Endothelial cell of umbilical vein (primary cell): ENCODE results near the gene HDX. TPM values are rescaled to one million over a fixed set of nuclear protein-coding genes. Genes with fewer than 3 reads are reported as not detected.

ENCODE experiments used
- BruUV-seq: library from RNA; stranded (reverse); fragments of 400-500 nt; replicated peaks from 2 replicates; lab custom pipeline; 2021; lab: Mats Ljungman, UMichigan
- CTCF ChIA-PET: fragments of 300-600, 350-600 bp; sonication (Branson Sonifier 250); formaldehyde crosslinking; loops from one replicate; lab custom pipeline; 2021; ENCODE audit warnings: antibody characterized with exemption, inconsistent platforms; lab: Charles Lee
- POLR2A ChIA-PET: fragments of 300-600, 350-600 bp; sonication (Branson Sonifier 250); formaldehyde crosslinking; loops from one replicate; lab custom pipeline; 2021; ENCODE audit warnings: antibody characterized with exemption, inconsistent platforms; lab: Charles Lee
- DNase-seq: peaks from one replicate; pipeline ENCODE4 v3.0.0-alpha.2; 2011; ENCODE audit warnings: low read depth, low spot score
- FAIRE-seq: peaks from 2 replicates; lab custom pipeline; 2011; peaks lifted over from hg19 to GRCh38; lab: Jason Lieb, UNC
- H2AFZ ChIP-seq: 2 replicates; pipeline ENCODE4 v1.6.0; 2012; ENCODE audit warnings: low read depth, low read length, control low read depth, inconsistent platforms
- H3K27ac ChIP-seq: 2 replicates; pipeline ENCODE4 v1.5.1; 2011; ENCODE audit warnings: low read depth, mild to moderate bottlenecking, control low read depth, low read length, moderate library complexity; ENCODE audit not compliant: insufficient read depth
- H3K27me3 ChIP-seq, 2 experiments: 2 replicates each; pipeline versions ENCODE4 v1.6.0 to v1.6.1; 2011; ENCODE audit warnings: low read length in 2 of 2, mixed read lengths in 1 of 2; ENCODE audit not compliant: control insufficient read depth in 2 of 2, insufficient read depth in 2 of 2
- H3K36me3 ChIP-seq, 2 experiments: 2 replicates in 1 of 2; 3 replicates in 1 of 2; pipeline ENCODE4 v1.5.1; 2011; ENCODE audit warnings: low read length in 2 of 2, mild to moderate bottlenecking in 1 of 2, moderate library complexity in 1 of 2; ENCODE audit not compliant: control insufficient read depth in 2 of 2, insufficient read depth in 2 of 2; ENCODE audit errors: extremely low read depth in 1 of 2
- H3K4me1 ChIP-seq: 3 replicates; pipeline ENCODE4 v1.5.1; 2011; ENCODE audit warnings: mild to moderate bottlenecking, low read length; ENCODE audit not compliant: control insufficient read depth, insufficient read depth; ENCODE audit errors: extremely low read depth
- H3K4me2 ChIP-seq: 2 replicates; pipeline ENCODE4 v1.6.1; 2011; ENCODE audit warnings: low read length, control low read depth, mixed read lengths; ENCODE audit not compliant: insufficient read depth
- H3K4me3 ChIP-seq, 3 experiments: fragments of 200-600 bp in 1 of 3; sonication (generic), shearing (Covaris generic) in 1 of 3; replicated peaks in 1 of 3; 2 replicates each; pipeline ENCODE4 v1.5.1; 2011 to 2016; ENCODE audit warnings: control low read depth in 3 of 3, low read length in 3 of 3, mild to moderate bottlenecking in 2 of 3, inconsistent platforms in 1 of 3, low read depth in 1 of 3, moderate library complexity in 1 of 3; ENCODE audit not compliant: insufficient read depth in 1 of 3
- H3K79me2 ChIP-seq: 2 replicates; pipeline ENCODE4 v1.6.0; 2012; ENCODE audit warnings: low read length, inconsistent platforms; ENCODE audit not compliant: control insufficient read depth, insufficient read depth
- H3K9ac ChIP-seq: replicated peaks from 2 replicates; pipeline ENCODE3; 2011; ENCODE audit warnings: low read length, control low read depth; ENCODE audit not compliant: insufficient read depth; ENCODE audit errors: extremely low read depth
- H3K9me1 ChIP-seq: replicated peaks from 3 replicates; pipeline ENCODE4 v1.6.0; 2011; ENCODE audit warnings: mild to moderate bottlenecking, low read length; ENCODE audit not compliant: control insufficient read depth, insufficient read depth; ENCODE audit errors: extremely low read depth
- H3K9me3 ChIP-seq: replicated peaks from 2 replicates; pipeline ENCODE4 v1.5.1; 2012; ENCODE audit warnings: low read length, inconsistent platforms; ENCODE audit not compliant: control insufficient read depth, insufficient read depth
- H4K20me1 ChIP-seq: replicated peaks from 2 replicates; pipeline ENCODE3; 2011; ENCODE audit warnings: mild to moderate bottlenecking, low read length; ENCODE audit not compliant: control insufficient read depth, insufficient read depth; ENCODE audit errors: extremely low read depth
- CTCF ChIP-seq, 2 donors: IDR thresholded peaks; 1 replicate in 1 of 2; 2 replicates in 1 of 2; pipeline ENCODE4 v1.5.1; 2011; ENCODE audit warnings: low read length in 2 of 2, mild to moderate bottlenecking in 2 of 2, moderate library complexity in 2 of 2, control low read depth in 1 of 2, inconsistent platforms in 1 of 2, low read depth in 1 of 2; ENCODE audit not compliant: insufficient read depth in 1 of 2; ENCODE audit errors: extremely low read depth in 1 of 2
- EZH2 ChIP-seq: IDR thresholded peaks from 2 replicates; pipeline ENCODE4 v1.6.1; 2012; ENCODE audit warnings: borderline replicate concordance, low read depth, mild to moderate bottlenecking, moderate library complexity, low read length, inconsistent platforms; ENCODE audit not compliant: severe bottlenecking
- FOS ChIP-seq: IDR thresholded peaks from 2 replicates; pipeline ENCODE4 v1.6.1; 2011; ENCODE audit warnings: mild to moderate bottlenecking, low read length, moderate library complexity, borderline replicate concordance; ENCODE audit not compliant: insufficient read depth
- GATA2 ChIP-seq: IDR thresholded peaks from 2 replicates; pipeline ENCODE4 v1.7.0; 2011; ENCODE audit warnings: low read depth, mild to moderate bottlenecking, moderate library complexity, mixed read lengths, low read length; ENCODE audit not compliant: insufficient read length, insufficient read depth
- JUN ChIP-seq: IDR thresholded peaks from 2 replicates; pipeline ENCODE4 v1.6.1; 2011; ENCODE audit warnings: borderline replicate concordance, low read depth; ENCODE audit not compliant: insufficient read length, insufficient read depth
- MYC ChIP-seq: IDR thresholded peaks from one replicate; pipeline ENCODE4 v1.6.1; 2011; ENCODE audit warnings: mild to moderate bottlenecking, low read depth, low read length
- POLR2A ChIP-seq: IDR thresholded peaks from 2 replicates; pipeline ENCODE4 v1.6.1; 2012; ENCODE audit warnings: low read depth, mild to moderate bottlenecking, control low read depth, low read length
- POLR2AphosphoS5 ChIP-seq: IDR thresholded peaks from 2 replicates; pipeline ENCODE4 v1.6.1; 2012; ENCODE audit warnings: low read depth, mild to moderate bottlenecking, control low read depth, low read length, moderate library complexity; ENCODE audit not compliant: insufficient read depth
- dilution Hi-C: fragments of 300-500 bp; cut with MboI; formaldehyde crosslinking; loops from one replicate; pipeline ENCODE4 v1.15.0; 2019; ENCODE audit warnings: low sequenced_read_pairs; ENCODE audit not compliant: extremely low pct_ligation_motif_present
- intact Hi-C: fragments of 100-400 bp; cut with micrococcal nuclease; formaldehyde crosslinking; loops from one replicate; pipeline ENCODE4 v1.10.0; 2022
- polyA plus RNA-seq, 4 experiments: library from polyadenylated mRNA; depleted of rRNA in 3 of 4; stranded (reverse) in 3 of 4; unstranded in 1 of 4; fragments of >200 nt; gene quantifications; 2 replicates each; pipeline versions ENCODE4 v1.2.1 to v1.2.3, GENCODE V29; 2011 to 2012; ENCODE audit warnings: missing spikeins in 1 of 4
- total RNA-seq: library from RNA; stranded (reverse); gene quantifications from 2 replicates; pipeline ENCODE4 v1.2.3, GENCODE V29; 2021
- TF ChIP-seq, protein P1 (sequence below): IDR thresholded peaks from 2 replicates; pipeline ENCODE4 v1.6.1; 2011; ENCODE audit not compliant: insufficient read depth, insufficient read length

HDX gene
- total and polyA plus RNA-seq, 2 donors (not counting 3 experiments of a cell fraction or from before 2014, with no cell fraction given): 2.3 to 8.2 TPM

GRCh38 chrX:84358271-84358670, 144.0 kb downstream of the HDX start:
- TF ChIP-seq GATA2: no peak
- TF ChIP-seq JUN: no peak
- TF ChIP-seq POLR2AphosphoS5: no peak
- no peak for TF ChIP-seq MYC
- TF ChIP-seq, protein P1, sequence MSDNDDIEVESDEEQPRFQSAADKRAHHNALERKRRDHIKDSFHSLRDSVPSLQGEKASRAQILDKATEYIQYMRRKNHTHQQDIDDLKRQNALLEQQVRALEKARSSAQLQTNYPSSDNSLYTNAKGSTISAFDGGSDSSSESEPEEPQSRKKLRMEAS: no peak
- TF ChIP-seq FOS: no peak
- TF ChIP-seq CTCF (IDR thresholded peaks at IDR 0.05; ENCODE audit: extremely low read depth in 1 of 2, insufficient read depth in 1 of 2, low read depth in 1 of 2, low read length in 2 of 2): no peak
- no peak for TF ChIP-seq EZH2
- TF ChIP-seq POLR2A: no peak
- H3K9ac ChIP-seq: no peak overlapping the region
- H3K36me3 ChIP-seq: no peaks in the 10 kb centered on the region
- dilution Hi-C loops (no loop called here), intact Hi-C loops (no loop called here)
- H3K4me2 ChIP-seq: no peak overlapping the region
- H4K20me1 ChIP-seq: no peaks in the 10 kb centered on the region
- DNase-seq: no peak
- no peak for FAIRE-seq
- CTCF ChIA-PET: interaction anchor here (0.7 to 2.2 kb wide), 3 partner anchors 14 to 18 kb away, joined by 3 to 8 read pairs (median 4); no protein-coding TSS in a partner anchor
- H3K27me3 ChIP-seq: no peaks in the 10 kb centered on the region
- peaks cover 2% of the 10 kb centered on the region for H3K4me1 ChIP-seq
- no peaks in the 10 kb centered on the region for H3K79me2 ChIP-seq
- no peak overlapping the region for H3K27ac ChIP-seq
- H2AFZ ChIP-seq: no peak overlapping the region
- no peak overlapping the region for H3K4me3 ChIP-seq
- no peaks in the 10 kb centered on the region for H3K9me1 ChIP-seq
- POLR2A ChIA-PET: no interaction called here
- BruUV-seq: no TSS peak
- H3K9me3 ChIP-seq: no peaks in the 10 kb centered on the region
